ENCODE results near the gene GLYATL1B.
"Not testable (repeated sequence)": the region's sequence is repeated elsewhere in the genome, so short reads cannot be mapped to it uniquely, and the experiment has no call there.

GRCh38 chr11:59107721-59108120 lies 21.6 kb downstream of the GLYATL1B start:
- TF ChIP-seq POLR2AphosphoS5 (IDR thresholded peaks at IDR 0.05; ENCODE audit: low read depth, low read length); POLR2A (IDR thresholded peaks at IDR 0.05; ENCODE audit: low read depth, low read length); TAF1 (IDR thresholded peaks at IDR 0.05; ENCODE audit: borderline replicate concordance, low read depth, low read length): not testable (repeated sequence)
